Fibroblast of villous mesenchyme (primary cell): ENCODE results near the gene NDC1. TPM values are rescaled to one million over a fixed set of nuclear protein-coding genes. Genes with fewer than 3 reads are reported as not detected.

Experiments used
- DNase-seq: peaks from one replicate; pipeline ENCODE4 v3.0.0-alpha.2; 2010; ENCODE audit warnings: low read depth
- H3K4me3 ChIP-seq: 2 replicates; pipeline ENCODE4 v1.5.1; 2011; ENCODE audit warnings: low read depth, mild to moderate bottlenecking, low read length
- total RNA-seq: library from RNA; depleted of rRNA; stranded (reverse); fragments of >200 nt; gene quantifications from 2 replicates; pipeline ENCODE4 v1.2.3, GENCODE V29; 2012
- TF ChIP-seq, protein P1 (sequence below): IDR thresholded peaks from 2 replicates; pipeline ENCODE4 v1.5.1; 2012; ENCODE audit warnings: low read depth, mild to moderate bottlenecking, low read length; ENCODE audit not compliant: insufficient read depth

NDC1 gene
- total RNA-seq, 1 donor = 28.9 TPM

- DNase-seq = no peak
- H3K4me3 ChIP-seq = no peak overlapping the region
- TF ChIP-seq, protein P1, sequence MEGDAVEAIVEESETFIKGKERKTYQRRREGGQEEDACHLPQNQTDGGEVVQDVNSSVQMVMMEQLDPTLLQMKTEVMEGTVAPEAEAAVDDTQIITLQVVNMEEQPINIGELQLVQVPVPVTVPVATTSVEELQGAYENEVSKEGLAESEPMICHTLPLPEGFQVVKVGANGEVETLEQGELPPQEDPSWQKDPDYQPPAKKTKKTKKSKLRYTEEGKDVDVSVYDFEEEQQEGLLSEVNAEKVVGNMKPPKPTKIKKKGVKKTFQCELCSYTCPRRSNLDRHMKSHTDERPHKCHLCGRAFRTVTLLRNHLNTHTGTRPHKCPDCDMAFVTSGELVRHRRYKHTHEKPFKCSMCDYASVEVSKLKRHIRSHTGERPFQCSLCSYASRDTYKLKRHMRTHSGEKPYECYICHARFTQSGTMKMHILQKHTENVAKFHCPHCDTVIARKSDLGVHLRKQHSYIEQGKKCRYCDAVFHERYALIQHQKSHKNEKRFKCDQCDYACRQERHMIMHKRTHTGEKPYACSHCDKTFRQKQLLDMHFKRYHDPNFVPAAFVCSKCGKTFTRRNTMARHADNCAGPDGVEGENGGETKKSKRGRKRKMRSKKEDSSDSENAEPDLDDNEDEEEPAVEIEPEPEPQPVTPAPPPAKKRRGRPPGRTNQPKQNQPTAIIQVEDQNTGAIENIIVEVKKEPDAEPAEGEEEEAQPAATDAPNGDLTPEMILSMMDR = no peak
These were observed 107.8 kb downstream of the NDC1 start for GRCh38 chr1:53730224-53730865.

DNA sequence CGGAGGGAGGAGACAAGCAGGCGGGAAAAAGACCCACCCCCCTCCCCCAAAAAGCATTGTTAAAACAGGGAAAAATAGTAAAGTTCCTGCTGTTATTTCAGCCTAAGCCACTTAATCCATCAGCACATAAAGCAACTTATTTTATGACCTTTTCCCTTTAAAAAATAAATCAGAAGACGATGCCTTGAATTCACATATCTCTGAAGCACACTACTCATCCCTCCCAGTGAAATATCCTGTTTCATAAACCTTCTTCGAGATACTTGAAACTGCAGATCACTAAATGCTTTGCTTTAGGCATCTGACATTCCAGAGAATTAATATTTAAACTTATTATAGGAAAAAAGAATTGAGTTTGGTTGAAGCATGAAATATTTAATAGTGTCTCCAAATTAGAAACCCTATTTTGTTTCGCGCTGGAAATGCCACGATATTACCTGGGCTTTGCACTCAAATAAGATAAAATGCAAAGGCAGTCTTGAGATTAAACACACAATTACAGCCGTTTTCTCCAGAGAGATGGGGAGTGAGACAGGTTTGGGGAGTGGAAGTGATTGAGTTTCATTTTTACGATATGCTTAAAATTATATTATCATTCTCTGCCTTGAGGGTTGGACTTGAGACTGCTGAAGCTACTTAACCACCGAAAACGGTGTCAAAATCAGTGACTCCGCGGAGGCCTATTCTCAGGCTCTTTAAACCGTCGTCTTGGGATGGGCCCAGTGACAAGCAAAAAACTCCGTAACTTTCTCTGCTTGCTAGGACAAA, 108.5 kb downstream of the NDC1 start:
- H3K4me3 ChIP-seq = no peak overlapping the region
- TF ChIP-seq, protein P1 = no peak
- DNase-seq = no peak

DNA sequence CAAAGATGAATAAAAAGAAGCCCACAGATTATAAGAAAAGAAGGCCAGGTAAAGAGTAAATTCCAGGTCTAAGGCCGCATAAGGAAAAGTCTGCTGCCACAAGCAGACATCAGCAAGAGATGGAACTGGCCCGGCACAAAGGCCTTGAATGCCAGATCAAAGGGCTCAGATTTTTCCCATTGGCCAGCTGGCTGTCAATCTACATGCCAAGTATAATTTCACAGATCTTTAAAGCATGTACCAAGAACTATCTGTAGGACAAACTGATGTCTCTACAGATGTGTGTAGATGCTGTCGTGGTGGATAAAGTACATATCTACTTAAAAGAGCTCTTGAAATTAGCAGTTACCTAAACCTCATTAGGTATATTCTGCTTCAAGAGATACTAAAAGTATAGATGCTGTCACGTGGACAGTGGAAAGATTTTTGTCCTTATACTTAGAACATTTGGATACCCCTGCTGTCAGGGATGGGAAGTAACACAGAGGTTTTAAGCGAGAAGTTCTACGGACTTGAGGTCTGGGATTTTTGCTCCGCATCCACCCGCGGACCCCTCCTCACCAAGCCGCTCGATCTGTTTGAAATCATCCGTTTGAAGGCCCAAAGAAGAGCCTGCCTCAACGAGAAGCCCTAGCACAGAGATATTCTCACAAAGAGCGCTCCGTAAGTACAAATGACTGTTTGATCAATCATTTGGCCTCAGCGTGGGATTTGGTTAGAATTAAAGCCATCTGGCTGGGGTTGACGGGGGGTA, 109.2 kb downstream of the NDC1 start:
- TF ChIP-seq, protein P1 = no peak
- DNase-seq = no peak

GRCh38 chr1:53728196-53728595, 109.9 kb downstream of the NDC1 start:
- no peak for DNase-seq
- no peak overlapping the region for H3K4me3 ChIP-seq
- TF ChIP-seq, protein P1 = no peak

More for the DNA sequence above, 109.2 kb downstream of the NDC1 start:
- no peak overlapping the region for H3K4me3 ChIP-seq

DNA sequence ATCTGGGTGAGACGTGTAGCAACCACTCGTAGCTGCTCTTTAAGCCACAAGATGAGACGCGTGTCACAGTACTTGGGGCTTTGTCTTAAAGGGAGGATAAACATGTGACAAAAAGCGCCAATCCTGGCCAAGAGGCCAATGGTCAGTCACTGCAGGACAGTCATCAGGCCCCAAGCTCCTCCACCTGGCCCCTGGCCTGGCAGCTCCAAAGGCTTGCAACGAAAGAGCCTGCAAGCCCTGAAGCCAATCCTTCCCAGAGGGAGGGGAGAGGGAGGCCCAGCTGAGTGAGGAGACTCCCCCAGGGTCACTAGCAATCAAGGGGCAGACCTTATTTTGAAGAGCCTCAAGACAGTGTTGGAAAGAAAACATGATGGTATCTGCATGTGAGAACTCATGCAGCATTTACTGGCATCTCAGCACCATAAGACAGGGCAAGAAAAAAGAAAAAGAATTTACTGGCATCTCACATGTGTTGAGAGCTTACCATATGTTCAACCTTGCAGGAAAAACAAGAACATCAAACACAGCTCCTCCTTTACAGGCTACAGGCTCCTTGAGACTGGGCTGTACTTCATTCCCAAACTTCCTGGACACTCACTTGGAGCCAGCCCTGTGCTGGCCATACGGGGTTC, 110.5 kb downstream of the NDC1 start:
- no peak overlapping the region for H3K4me3 ChIP-seq
- TF ChIP-seq, protein P1 = no peak
- DNase-seq = no peak

GRCh38 chr1:53726009-53726600, 112.0 kb downstream of the NDC1 start:
- TF ChIP-seq, protein P1 = no peak
- H3K4me3 ChIP-seq = no peak overlapping the region
- DNase-seq = no peak
